Activated T-cell treated with anti-CD3 and anti-CD28 coated beads for 24 hours (primary cell): ENCODE results near the gene MYO9A.

ENCODE experiments used
- DNase-seq: peaks from one replicate; pipeline ENCODE4 v3.0.0-alpha.2; 2020; ENCODE audit warnings: low read depth

The MYO9A gene

GRCh38 chr15:71853543-71853942 lies 264.4 kb downstream of the MYO9A start:
- no peak for DNase-seq

GRCh38 chr15:71844916-71845315 lies 273.0 kb downstream of the MYO9A start:
- no peak for DNase-seq

GRCh38 chr15:71841563-71841962 lies 276.4 kb downstream of the MYO9A start:
- no peak for DNase-seq

GRCh38 chr15:71830981-71831380 lies 287.0 kb downstream of the MYO9A start:
- DNase-seq: no peak

GRCh38 chr15:71826196-71826595 lies 291.8 kb downstream of the MYO9A start:
- DNase-seq: no peak

GRCh38 chr15:71825021-71825730 lies 292.8 kb downstream of the MYO9A start:
- no peak for DNase-seq

GRCh38 chr15:71823801-71824200 lies 294.1 kb downstream of the MYO9A start:
- DNase-seq: no peak

GRCh38 chr15:71822890-71823630 lies 294.9 kb downstream of the MYO9A start:
- DNase-seq: no peak

GRCh38 chr15:71821547-71822129 lies 296.3 kb downstream of the MYO9A start:
- no peak for DNase-seq

- DNase-seq: no peak
Measured at GRCh38 chr15:71820127-71820526, 297.8 kb downstream of the MYO9A start.

GRCh38 chr15:71817351-71817750 lies 300.6 kb downstream of the MYO9A start:
- DNase-seq: no peak

GRCh38 chr15:71815301-71815700 lies 302.6 kb downstream of the MYO9A start:
- no peak for DNase-seq

- no peak for DNase-seq
Measured at GRCh38 chr15:71813723-71814470, 304.1 kb downstream of the MYO9A start.

GRCh38 chr15:71812966-71813722 lies 304.8 kb downstream of the MYO9A start:
- DNase-seq: no peak

GRCh38 chr15:71811752-71812735 lies 305.9 kb downstream of the MYO9A start:
- no peak for DNase-seq

GRCh38 chr15:71811036-71811736 lies 306.8 kb downstream of the MYO9A start:
- no peak for DNase-seq

GRCh38 chr15:71810256-71811035 lies 307.5 kb downstream of the MYO9A start, which contains the start of gene NR2E3:
Gene NR2E3, plus strand, starts transcription at chr15:71810554. Its CDS starts 190 bp downstream, at chr15:71810744.
- no peak for DNase-seq

- no peak for DNase-seq
Measured at GRCh38 chr15:71809346-71809745, 308.6 kb downstream of the MYO9A start.
